GM19193 (cell line): Measurements from ENCODE around the gene ZNF865.

Experiments
- POLR2A ChIP-seq: IDR thresholded peaks from 4 replicates; pipeline ENCODE4 v1.6.1; 2011; ENCODE audit not compliant: insufficient read depth, insufficient read length; ENCODE audit errors: extremely low read depth

Gene ZNF865

GRCh38 chr19:55613930-55614710, 8.7 kb downstream of the ZNF865 start:
- no peak for TF ChIP-seq POLR2A

GRCh38 chr19:55614711-55615542, 9.5 kb downstream of the ZNF865 start:
- TF ChIP-seq POLR2A, result no peak

GRCh38 chr19:55615543-55616394, 10.3 kb downstream of the ZNF865 start:
- no peak for TF ChIP-seq POLR2A

GRCh38 chr19:55616395-55616875, 11.0 kb downstream of the ZNF865 start:
- no peak for TF ChIP-seq POLR2A

GRCh38 chr19:55617426-55617825, 12.0 kb downstream of the ZNF865 start:
- TF ChIP-seq POLR2A, result no peak

GRCh38 chr19:55618426-55618825, 13.0 kb downstream of the ZNF865 start:
- TF ChIP-seq POLR2A, result no peak

- TF ChIP-seq POLR2A, result no peak
Observed at GRCh38 chr19:55619286-55619685, 13.8 kb downstream of the ZNF865 start.

GRCh38 chr19:55620410-55621204, 15.2 kb downstream of the ZNF865 start:
- TF ChIP-seq POLR2A, result no peak

- TF ChIP-seq POLR2A, result no peak
Observed at GRCh38 chr19:55621205-55621672, 15.8 kb downstream of the ZNF865 start.

- peak; percentile 6 for TF ChIP-seq POLR2A
Observed at GRCh38 chr19:55621673-55622231, 16.3 kb downstream of the ZNF865 start.

GRCh38 chr19:55622242-55622969, 17.0 kb downstream of the ZNF865 start:
- no peak for TF ChIP-seq POLR2A

GRCh38 chr19:55623130-55623529, 17.7 kb downstream of the ZNF865 start:
- no peak for TF ChIP-seq POLR2A

GRCh38 chr19:55623561-55623960, 18.1 kb downstream of the ZNF865 start:
- no peak for TF ChIP-seq POLR2A
